AG09309 (cell line): ENCODE data around the gene KRT14.

Source experiments
- DNase-seq: peaks from one replicate; pipeline ENCODE4 v3.0.0-alpha.2; 2010; ENCODE audit warnings: low read depth
- H3K4me3 ChIP-seq: 2 replicates; pipeline ENCODE4 v1.5.1; 2011; ENCODE audit warnings: mild to moderate bottlenecking, low read depth, low read length, moderate library complexity; ENCODE audit not compliant: control insufficient read depth
- TF ChIP-seq, protein P1 (sequence below): IDR thresholded peaks from 2 replicates; pipeline ENCODE4 v1.5.1; 2011; ENCODE audit warnings: mild to moderate bottlenecking, low read depth, low read length, inconsistent platforms; ENCODE audit not compliant: insufficient read depth, control insufficient read depth; ENCODE audit errors: missing control alignments

KRT14 gene

DNA sequence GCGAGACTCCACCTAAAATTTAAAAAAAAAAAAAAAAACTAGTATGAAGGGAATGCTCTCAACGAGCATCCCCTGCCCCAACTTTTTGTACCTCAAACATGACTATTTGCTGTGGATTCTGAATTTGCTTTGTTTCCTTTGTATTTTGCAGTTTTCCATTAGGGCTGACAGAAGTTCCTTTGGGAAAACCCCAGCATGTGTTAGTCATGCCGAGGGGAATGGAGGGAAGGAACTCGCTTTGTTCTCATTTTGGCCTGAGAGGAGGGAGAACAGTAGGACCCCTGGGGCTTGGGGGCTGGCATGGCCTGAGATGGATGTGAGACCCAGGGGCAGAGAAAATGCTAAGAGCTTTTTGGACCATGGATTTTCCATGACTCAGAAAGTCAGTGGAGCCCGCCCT is 35.3 kb downstream of the KRT14 start:
- DNase-seq: no peak
- no peak overlapping the region for H3K4me3 ChIP-seq
- TF ChIP-seq, protein P1, sequence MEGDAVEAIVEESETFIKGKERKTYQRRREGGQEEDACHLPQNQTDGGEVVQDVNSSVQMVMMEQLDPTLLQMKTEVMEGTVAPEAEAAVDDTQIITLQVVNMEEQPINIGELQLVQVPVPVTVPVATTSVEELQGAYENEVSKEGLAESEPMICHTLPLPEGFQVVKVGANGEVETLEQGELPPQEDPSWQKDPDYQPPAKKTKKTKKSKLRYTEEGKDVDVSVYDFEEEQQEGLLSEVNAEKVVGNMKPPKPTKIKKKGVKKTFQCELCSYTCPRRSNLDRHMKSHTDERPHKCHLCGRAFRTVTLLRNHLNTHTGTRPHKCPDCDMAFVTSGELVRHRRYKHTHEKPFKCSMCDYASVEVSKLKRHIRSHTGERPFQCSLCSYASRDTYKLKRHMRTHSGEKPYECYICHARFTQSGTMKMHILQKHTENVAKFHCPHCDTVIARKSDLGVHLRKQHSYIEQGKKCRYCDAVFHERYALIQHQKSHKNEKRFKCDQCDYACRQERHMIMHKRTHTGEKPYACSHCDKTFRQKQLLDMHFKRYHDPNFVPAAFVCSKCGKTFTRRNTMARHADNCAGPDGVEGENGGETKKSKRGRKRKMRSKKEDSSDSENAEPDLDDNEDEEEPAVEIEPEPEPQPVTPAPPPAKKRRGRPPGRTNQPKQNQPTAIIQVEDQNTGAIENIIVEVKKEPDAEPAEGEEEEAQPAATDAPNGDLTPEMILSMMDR: no peak

DNA sequence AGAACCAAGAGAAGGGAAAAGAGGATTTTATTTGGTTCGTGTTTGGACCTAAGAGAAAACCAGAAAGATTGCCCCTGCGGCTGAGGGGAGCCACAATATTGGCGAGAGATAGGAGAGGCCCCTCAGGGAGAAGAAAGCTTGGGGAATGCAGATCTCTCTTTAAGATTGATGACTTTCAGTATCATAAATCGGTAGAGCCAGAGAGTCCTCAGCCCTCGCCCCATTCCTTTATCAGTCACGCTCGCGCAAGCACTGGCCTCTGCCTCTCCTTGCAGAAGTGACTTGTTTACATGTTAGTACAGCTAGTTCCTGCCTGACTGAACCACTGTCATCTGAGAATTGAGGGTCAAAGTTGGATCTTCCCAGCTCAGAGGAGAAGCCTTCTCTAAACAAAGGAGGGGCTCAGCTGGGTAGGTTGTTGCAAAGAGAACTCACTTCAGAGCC is 37.1 kb downstream of the KRT14 start:
- H3K4me3 ChIP-seq: no peak overlapping the region
- TF ChIP-seq, protein P1: no peak
- no peak for DNase-seq

DNA sequence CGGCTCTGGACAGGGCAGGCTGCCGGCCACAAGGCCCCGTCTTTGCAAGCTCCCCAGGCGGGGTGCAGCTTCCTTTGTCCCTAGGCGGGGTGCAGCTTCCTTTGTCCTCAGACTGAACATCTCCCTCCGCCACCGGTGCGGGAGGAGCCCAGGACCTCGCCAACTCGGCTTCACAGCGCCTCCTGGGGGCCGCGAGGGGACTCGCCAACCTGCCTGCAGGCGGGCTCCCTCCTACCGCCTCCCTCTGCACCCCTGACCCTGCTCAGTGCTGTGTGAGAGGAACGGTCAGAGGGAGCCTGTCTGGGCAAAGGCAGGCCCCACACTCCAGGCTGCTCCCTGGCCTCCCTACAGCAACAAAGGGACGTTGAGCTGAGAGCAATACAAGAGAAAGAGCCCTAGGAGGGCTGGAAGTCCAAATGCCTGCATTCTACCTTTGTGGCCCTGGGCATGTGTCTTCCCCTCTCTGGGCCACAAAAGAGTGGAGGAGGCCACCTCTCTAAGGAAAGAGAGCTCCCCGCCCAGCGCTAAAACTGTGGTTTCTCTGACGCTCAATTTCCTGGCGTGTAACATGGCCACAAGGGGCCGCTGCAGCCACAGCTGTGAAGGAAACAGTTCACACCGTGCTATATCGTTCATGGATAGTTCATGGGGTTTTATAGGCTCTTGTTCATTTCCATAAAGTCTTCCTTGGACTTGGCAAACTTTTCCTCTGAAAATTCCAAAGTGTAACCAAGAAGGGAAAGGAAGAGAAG is 37.7 kb downstream of the KRT14 start:
- no peak overlapping the region for H3K4me3 ChIP-seq
- peak; percentile 59 for DNase-seq
- TF ChIP-seq, protein P1: peak; percentile 89

DNA sequence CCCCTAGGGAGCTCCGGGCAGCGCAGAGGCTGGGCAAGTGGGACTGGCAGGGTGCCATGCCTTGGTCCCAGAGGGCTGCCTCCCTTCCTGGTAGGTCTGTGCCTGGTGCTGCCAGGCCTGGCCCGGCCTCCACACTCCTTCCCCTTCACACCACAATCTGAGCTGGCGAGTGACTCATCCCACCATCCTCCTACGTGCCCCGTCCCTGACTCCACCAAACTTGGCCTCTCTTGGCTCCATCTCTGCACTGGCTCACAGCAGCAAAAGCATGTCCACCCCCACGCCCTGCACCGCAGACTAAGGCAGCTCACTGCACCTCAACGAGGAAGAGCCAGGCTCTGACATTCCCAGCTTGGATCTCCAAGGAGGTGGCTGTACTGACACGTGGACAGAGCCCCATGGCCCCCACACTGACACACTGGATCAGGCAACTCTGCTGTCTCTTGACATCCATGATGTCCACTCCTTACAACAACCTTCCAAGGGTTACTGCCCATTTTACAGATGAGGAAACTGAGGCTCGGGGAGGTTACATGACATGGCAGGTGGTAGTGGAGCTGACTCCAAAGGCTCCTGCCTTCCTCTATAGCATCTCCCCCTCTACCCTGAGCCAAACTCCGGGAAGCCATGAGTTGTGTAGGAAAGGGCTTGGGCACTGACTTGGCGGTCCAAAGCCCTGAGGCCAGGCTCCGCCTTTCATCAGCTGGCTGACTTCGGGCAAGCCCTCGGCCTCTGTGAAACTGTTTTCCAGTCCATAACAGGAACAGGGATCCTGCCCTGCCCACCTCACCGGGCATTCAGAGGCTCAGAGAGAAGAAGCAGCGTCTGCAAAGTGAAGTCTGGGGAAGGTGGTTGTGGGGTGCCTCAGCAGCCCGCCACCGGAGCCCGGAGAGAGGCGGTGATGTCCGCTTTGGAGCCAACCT is 38.5 kb downstream of the KRT14 start:
- peak; percentile 96 for DNase-seq
- TF ChIP-seq, protein P1: no peak
- H3K4me3 ChIP-seq: no peak overlapping the region

DNA sequence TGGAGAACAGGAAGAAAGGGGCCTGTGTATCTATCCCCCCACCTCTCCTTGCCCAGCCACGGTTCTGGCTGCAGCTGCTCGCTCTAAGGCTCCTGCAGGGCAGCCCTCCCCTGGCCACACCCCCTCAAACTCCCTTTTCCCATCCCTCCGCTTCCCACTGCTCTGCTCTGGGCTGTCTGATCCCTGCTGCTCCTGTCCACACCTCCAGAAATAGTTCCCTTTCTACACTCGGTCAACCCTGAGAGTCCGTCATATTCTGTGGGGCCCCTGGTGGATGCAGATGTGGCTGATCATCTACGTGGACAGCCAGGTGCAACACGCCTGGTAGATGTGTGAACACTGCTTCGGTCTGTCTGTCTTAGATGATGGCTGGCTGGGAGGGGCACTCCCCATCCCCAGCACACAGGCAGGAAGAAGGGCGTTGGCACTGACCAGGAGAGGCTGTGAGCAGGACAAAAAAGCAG is 39.3 kb downstream of the KRT14 start:
- H3K4me3 ChIP-seq: no peak overlapping the region
- no peak for DNase-seq
- TF ChIP-seq, protein P1: no peak

DNA sequence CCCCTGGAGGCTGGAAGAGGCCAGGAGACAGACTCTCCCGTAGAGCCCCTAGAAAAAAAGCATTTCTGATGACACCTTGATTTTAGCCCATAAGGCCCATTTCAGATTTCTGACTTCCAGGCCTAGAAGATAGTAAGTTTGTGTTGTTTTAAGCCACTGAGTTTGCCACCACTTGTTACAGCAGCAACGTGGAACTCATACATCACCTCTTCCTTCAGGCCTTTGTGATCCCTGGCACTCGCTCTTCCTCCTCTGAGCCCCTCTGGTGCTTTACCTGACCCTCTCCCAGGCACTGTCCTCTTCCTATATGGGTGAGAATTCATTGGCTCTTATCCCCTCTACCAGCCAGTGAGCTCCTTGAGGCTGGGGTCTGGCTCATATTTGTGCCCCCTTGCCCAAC is 39.9 kb downstream of the KRT14 start:
- no peak for DNase-seq
- no peak overlapping the region for H3K4me3 ChIP-seq
- TF ChIP-seq, protein P1: no peak
